GM21367 (cell line): ENCODE measurements around the gene ADAM22.

ENCODE experiments used
- ATAC-seq: cut with Tn5 transposase; IDR thresholded peaks from one replicate; pipeline ENCODE4 v1.9.1; 2021; ENCODE audit not compliant: unreplicated experiment

ADAM22 gene

GRCh38 chr7:87948371-87948770 lies 14.3 kb downstream of the ADAM22 start:
- ATAC-seq, result no peak

GRCh38 chr7:87959336-87959735 lies 25.3 kb downstream of the ADAM22 start:
- ATAC-seq, result no peak

DNA sequence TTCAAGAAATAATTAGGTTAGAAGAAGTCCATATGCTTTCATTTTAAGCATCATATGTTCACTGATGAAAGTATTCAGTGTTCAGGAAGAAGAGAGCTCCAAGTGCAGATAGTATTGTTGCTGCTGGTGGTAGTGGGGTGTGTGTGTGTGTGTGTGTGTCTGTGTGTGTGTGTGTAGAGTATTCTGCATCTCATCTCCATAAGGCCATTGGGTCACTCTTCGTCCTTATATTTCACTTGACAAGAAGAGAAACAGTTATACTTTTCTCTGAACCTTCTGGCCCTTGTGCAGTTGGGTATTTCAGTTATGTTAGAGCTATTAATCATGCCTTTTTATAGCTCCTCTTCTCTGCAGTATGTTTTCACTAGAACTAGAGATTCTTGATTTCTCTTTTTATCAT lies 26.2 kb downstream of the ADAM22 start:
- ATAC-seq, result no peak

- no peak for ATAC-seq
Measured at GRCh38 chr7:87961754-87962153, 27.7 kb downstream of the ADAM22 start.

DNA sequence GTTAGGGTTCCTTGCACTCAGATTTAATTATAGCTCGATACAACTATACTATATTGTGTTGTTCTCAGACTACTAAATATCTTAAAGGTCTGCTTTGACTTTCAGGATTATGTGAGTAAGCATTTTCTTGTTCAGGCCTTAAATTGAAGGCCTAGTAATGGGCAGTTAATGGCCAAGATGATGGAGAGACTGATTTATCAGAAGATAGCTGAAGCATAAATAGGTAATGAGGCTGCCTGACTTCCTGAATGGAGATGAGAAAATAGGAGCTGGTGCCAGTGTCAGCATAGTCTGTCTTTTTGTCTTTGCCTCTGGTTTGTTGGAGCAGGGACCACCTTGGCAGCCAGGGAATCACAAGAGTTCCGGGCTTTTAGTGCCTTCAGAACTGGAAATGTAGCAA lies 32.2 kb downstream of the ADAM22 start:
- ATAC-seq, result no peak

DNA sequence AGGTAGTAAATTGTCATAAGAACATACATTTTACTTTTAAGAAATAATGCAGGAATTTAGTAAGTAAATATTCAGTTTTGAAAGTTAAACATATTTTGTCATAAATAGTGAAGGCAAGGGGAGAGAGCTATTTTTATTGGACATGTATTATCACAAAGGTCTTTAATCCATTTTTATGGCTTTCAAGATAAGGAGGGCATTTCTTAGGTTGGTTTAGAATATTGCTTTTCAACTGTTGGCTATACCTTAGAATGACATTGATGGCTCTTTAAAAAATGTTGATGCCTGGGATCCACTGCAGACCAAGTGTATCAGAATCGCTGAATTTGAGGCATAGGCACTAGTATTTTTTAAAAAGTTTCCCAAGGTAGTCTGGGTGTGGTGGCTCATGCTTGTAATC lies 34.0 kb downstream of the ADAM22 start:
- no peak for ATAC-seq

GRCh38 chr7:87982116-87982515 lies 48.1 kb downstream of the ADAM22 start:
- no peak for ATAC-seq

GRCh38 chr7:87984088-87984487 lies 50.0 kb downstream of the ADAM22 start:
- no peak for ATAC-seq

- no peak for ATAC-seq
Measured at GRCh38 chr7:87993269-87993668, 59.2 kb downstream of the ADAM22 start.

DNA sequence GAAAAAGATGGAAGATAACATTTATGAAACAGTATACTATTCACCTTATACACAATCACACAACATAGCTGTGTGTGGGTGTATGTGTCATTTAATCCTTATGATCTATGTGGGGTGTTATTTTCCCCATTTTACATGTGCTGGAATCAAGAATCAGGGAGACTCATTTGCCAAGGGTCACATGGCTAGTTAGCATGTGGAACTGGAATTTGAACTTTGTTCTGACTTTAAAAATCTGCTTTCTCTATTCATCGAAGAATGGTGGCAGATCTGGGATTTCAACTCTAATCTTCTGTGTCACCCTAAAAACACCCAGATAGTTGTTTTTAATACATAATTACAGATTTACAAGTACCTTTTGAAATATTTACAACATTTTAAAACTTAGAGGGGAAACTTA lies 65.2 kb downstream of the ADAM22 start:
- no peak for ATAC-seq

DNA sequence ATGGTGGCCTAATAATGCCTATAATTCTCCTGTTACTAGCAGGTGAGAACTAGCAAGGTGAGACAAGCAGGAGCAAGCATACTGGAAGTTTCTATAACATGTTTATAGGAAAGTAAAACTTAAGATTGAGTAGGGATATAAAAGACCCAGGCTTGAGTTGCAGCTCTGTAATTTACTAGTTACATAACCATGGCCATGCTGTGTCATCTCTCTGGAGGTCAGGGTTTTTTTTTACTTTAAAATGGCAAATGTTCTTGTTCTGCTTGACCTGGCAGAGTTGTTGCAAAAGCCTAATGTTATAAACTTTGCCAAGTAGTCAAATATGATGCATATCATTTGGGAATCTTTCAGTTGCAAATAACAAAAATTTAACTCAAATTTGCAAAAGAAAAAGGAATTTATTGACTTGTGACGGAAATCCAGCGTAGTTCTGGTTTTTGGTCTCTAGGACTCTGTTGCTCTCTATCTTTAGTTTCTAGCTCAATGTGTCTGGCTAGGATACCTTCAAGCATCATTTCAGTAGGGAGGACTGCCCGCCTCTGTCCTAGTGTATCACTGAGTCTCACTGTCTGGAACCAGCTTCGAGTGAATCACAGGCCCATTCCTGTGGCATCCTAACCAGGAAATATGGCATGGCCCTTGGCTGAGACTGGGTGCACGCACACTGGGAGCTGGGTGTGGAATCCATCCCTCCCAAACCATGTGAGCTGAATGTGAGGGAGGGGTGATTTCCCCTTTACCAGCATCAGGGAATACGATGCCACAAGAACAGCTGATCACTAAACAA lies 67.9 kb downstream of the ADAM22 start:
- ATAC-seq, result no peak

- ATAC-seq, result no peak
Measured at GRCh38 chr7:88002617-88003016, 68.6 kb downstream of the ADAM22 start.

- ATAC-seq, result no peak
Measured at GRCh38 chr7:88003581-88003980, 69.5 kb downstream of the ADAM22 start.

DNA sequence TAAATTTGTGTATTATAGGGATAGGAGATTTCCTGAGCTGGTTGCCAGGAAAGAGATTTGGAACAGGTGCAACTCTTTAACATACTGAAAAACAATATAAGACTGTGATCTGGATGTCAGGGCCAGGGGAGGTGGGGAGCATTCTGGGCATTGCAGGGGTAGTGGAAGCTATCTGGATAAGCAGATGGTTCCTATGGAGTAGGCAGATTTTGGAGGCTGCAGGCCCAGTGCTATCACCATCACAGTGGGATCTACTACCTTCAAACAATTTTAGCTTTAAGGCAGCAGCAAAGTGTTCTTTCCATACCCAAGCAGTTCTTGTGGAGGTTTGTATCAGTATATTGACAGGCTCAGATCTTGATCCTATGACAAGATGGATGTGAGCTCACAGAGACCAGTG lies 71.1 kb downstream of the ADAM22 start:
- no peak for ATAC-seq

DNA sequence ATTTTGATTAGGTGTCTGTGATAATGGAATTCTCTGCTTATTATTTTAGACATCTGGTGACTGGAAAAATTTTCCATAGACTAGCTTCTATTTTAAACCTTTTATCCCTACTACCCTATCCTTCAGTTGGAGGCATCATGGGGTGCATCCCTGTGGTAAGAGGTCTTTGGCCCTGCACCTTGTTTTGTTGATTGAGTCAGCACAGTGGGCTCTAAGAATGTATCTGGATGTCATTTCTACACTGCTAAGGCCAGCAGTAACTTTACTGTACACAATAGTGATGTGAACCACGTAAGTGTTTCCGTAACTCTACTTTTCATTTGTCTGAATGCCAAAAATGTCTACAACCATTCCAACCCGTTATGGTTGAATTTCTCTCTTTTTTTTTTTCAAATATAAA lies 75.6 kb downstream of the ADAM22 start:
- ATAC-seq, result no peak

- ATAC-seq, result no peak
Measured at GRCh38 chr7:88012086-88012485, 78.0 kb downstream of the ADAM22 start.

GRCh38 chr7:88013981-88014380 lies 79.9 kb downstream of the ADAM22 start:
- ATAC-seq, result no peak

GRCh38 chr7:88014581-88014980 lies 80.5 kb downstream of the ADAM22 start:
- no peak for ATAC-seq

- ATAC-seq, result no peak
Measured at GRCh38 chr7:88015309-88015708, 81.3 kb downstream of the ADAM22 start.

- no peak for ATAC-seq
Measured at GRCh38 chr7:88018501-88018900, 84.5 kb downstream of the ADAM22 start.

- ATAC-seq, result no peak
Measured at GRCh38 chr7:88020953-88021665, 87.1 kb downstream of the ADAM22 start.

- no peak for ATAC-seq
Measured at GRCh38 chr7:88027724-88028123, 93.7 kb downstream of the ADAM22 start.
